Neural cell (in vitro differentiated cells): ENCODE measurements around the gene POLH. TPM values are rescaled to one million over a fixed set of nuclear protein-coding genes. Genes with fewer than 3 reads are reported as not detected.

Experiments used
- H2AFZ ChIP-seq: fragments of 200-600, 300-800 bp; sonication (generic), shearing (Covaris generic); 2 replicates; pipeline ENCODE4 v1.6.0; 2014; ENCODE audit warnings: low read depth, mild to moderate bottlenecking, antibody characterized with exemption, low read length, moderate library complexity
- H3F3A ChIP-seq: fragments of 200-600 bp; shearing (Covaris generic); 2 replicates; pipeline ENCODE4 v1.6.1; 2016; ENCODE audit warnings: mild to moderate bottlenecking, moderate library complexity, mixed read lengths, antibody characterized with exemption, low read length; ENCODE audit not compliant: insufficient read depth, poor library complexity, severe bottlenecking
- H3K27ac ChIP-seq: fragments of 200-600, 300-800 bp; sonication (generic), shearing (Covaris generic); 2 replicates; pipeline ENCODE4 v1.5.1; 2014; ENCODE audit warnings: mild to moderate bottlenecking, low read length, moderate library complexity
- H3K27me3 ChIP-seq: fragments of 300-800, 200-600 bp; sonication (generic), shearing (Covaris generic); 2 replicates; pipeline ENCODE4 v1.6.0; 2014; ENCODE audit warnings: mild to moderate bottlenecking, low read depth, low read length, moderate library complexity; ENCODE audit not compliant: insufficient read depth
- H3K36me3 ChIP-seq: fragments of 300-800, 200-600 bp; sonication (generic), shearing (Covaris generic); 2 replicates; pipeline ENCODE4 v1.5.1; 2014; ENCODE audit warnings: mild to moderate bottlenecking, antibody characterized with exemption, low read length, moderate library complexity; ENCODE audit not compliant: insufficient read depth
- H3K4me2 ChIP-seq: fragments of 300-800, 200-600 bp; sonication (generic), shearing (Covaris generic); 2 replicates; pipeline ENCODE4 v1.6.0; 2014; ENCODE audit warnings: mild to moderate bottlenecking, low read length
- H3K4me3 ChIP-seq: fragments of 300-800, 200-600 bp; sonication (generic), shearing (Covaris generic); 2 replicates; pipeline ENCODE4 v1.5.1; 2014; ENCODE audit warnings: mild to moderate bottlenecking, low read length, moderate library complexity
- H3K79me2 ChIP-seq: fragments of 200-600 bp; shearing (Covaris generic); replicated peaks from 2 replicates; pipeline ENCODE4 v1.6.0; 2014; ENCODE audit warnings: mild to moderate bottlenecking, low read length, moderate library complexity; ENCODE audit not compliant: insufficient read depth
- H3K9ac ChIP-seq: fragments of 300-800, 200-600 bp; sonication (generic), shearing (Covaris generic); 2 replicates; pipeline ENCODE4 v1.6.1; 2016; ENCODE audit warnings: mild to moderate bottlenecking, low read length, mixed read lengths
- H3K9me2 ChIP-seq: fragments of 200-600 bp; shearing (Covaris generic); 2 replicates; pipeline ENCODE4 v1.6.1; 2016; ENCODE audit warnings: mild to moderate bottlenecking, low read length, mixed read lengths; ENCODE audit not compliant: insufficient read depth
- H3K9me3 ChIP-seq: fragments of 200-600, 300-800 bp; sonication (generic), shearing (Covaris generic); 2 replicates; pipeline ENCODE4 v1.6.1; 2016; ENCODE audit warnings: mild to moderate bottlenecking, mixed run types, low read length, moderate library complexity, mixed read lengths
- H4K20me1 ChIP-seq: fragments of 200-600 bp; shearing (Covaris generic); 2 replicates; pipeline ENCODE4 v1.6.1; 2016; ENCODE audit warnings: mild to moderate bottlenecking, mixed run types; ENCODE audit not compliant: insufficient read depth
- EP300 ChIP-seq: fragments of 450-650 bp; conservative IDR thresholded peaks from 2 replicates; pipeline ENCODE4 v1.6.1; 2014; ENCODE audit warnings: antibody characterized with exemption, mild to moderate bottlenecking, moderate library complexity; ENCODE audit not compliant: poor library complexity, severe bottlenecking
- EZH2 ChIP-seq: fragments of 200-600, 300-800 bp; shearing (Covaris generic), sonication (generic); IDR thresholded peaks from 2 replicates; pipeline ENCODE4 v1.6.1; 2014; ENCODE audit warnings: antibody characterized with exemption, low read length, borderline replicate concordance, mild to moderate bottlenecking; ENCODE audit not compliant: insufficient read depth, poor library complexity, severe bottlenecking
- MXI1 ChIP-seq: fragments of 450-650 bp; conservative IDR thresholded peaks from 2 replicates; pipeline ENCODE4 v1.6.1; 2014; ENCODE audit warnings: antibody characterized with exemption, mild to moderate bottlenecking; ENCODE audit not compliant: poor library complexity, severe bottlenecking
- POLR2AphosphoS5 ChIP-seq: IDR thresholded peaks from 2 replicates; pipeline ENCODE4 v1.6.1; 2012
- RAD21 ChIP-seq: fragments of 450-650 bp; conservative IDR thresholded peaks from 2 replicates; pipeline ENCODE4 v1.6.1; 2014; ENCODE audit warnings: antibody characterized with exemption, mild to moderate bottlenecking, moderate library complexity
- SMC3 ChIP-seq: fragments of 450-650 bp; conservative IDR thresholded peaks from 2 replicates; pipeline ENCODE4 v1.6.1; 2014; ENCODE audit warnings: antibody characterized with exemption, mild to moderate bottlenecking, moderate library complexity; ENCODE audit not compliant: poor library complexity
- TAF1 ChIP-seq: IDR thresholded peaks from 2 replicates; pipeline ENCODE4 v1.6.1; 2012; ENCODE audit warnings: low read depth
- polyA plus RNA-seq: library from polyadenylated mRNA; depleted of rRNA; stranded (reverse); fragments of >200 nt; gene quantifications from 2 replicates; pipeline ENCODE4 v1.2.3, GENCODE V29; 2014
- TF ChIP-seq, protein P1 (sequence below): fragments of 450-650 bp; IDR thresholded peaks from 2 replicates; pipeline ENCODE4 v1.5.1; 2014; ENCODE audit warnings: antibody characterized with exemption, mild to moderate bottlenecking, moderate library complexity; ENCODE audit not compliant: poor library complexity, severe bottlenecking
- TF ChIP-seq, protein P2 (sequence below): IDR thresholded peaks from 2 replicates; pipeline ENCODE4 v1.6.1; 2012; ENCODE audit warnings: borderline replicate concordance

POLH gene
- polyA plus RNA-seq, 1 donor from 2014 or later = 6.5 TPM

DNA sequence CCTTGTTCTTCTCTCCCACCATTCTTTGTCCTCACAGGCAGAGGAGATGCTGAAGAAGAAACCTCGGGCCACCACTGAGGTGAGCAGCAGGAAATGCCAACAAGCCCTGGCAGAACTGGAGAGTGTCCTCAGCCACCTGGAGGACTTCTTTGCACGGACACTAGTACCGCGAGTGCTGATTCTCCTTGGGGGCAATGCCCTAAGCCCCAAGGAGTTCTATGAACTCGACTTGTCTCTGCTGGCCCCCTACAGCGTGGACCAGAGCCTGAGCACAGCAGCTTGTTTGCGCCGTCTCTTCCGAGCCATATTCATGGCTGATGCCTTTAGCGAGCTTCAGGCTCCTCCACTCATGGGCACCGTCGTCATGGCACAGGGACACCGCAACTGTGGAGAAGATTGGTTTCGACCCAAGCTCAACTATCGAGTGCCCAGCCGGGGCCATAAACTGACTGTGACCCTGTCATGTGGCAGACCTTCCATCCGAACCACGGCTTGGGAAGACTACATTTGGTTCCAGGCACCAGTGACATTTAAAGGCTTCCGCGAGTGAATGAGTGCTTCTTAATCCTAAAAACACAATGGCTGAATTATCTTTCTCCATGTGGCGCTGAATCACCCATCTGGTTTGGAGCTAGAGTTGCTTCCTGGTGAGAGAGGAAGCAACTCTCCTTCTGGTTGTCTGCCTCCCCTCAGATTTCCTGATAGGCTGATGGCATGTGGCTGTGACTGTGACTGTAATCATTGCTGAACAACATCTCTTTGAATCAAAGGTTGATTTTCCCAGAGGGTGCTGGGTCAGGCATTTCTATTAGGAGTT is 64.2 kb downstream of the POLH start:
- Histone ChIP-seq H3K79me2 (peaks cover 21% of the 10 kb centered on the region), H3K27me3 (no peaks in the 10 kb centered on the region), H4K20me1 (no peaks in the 10 kb centered on the region), H3K27ac (no peak overlapping the region), H3K4me2 (no peak overlapping the region), H3K9me2 (no peaks in the 10 kb centered on the region), H3K4me3 (no peak overlapping the region), H3K9ac (no peak overlapping the region), H2AFZ (no peak overlapping the region), H3F3A (no peaks in the 10 kb centered on the region), H3K36me3 (no peaks in the 10 kb centered on the region), H3K9me3 (no peaks in the 10 kb centered on the region)
- no peak for TF ChIP-seq SMC3
- TF ChIP-seq, protein P1, sequence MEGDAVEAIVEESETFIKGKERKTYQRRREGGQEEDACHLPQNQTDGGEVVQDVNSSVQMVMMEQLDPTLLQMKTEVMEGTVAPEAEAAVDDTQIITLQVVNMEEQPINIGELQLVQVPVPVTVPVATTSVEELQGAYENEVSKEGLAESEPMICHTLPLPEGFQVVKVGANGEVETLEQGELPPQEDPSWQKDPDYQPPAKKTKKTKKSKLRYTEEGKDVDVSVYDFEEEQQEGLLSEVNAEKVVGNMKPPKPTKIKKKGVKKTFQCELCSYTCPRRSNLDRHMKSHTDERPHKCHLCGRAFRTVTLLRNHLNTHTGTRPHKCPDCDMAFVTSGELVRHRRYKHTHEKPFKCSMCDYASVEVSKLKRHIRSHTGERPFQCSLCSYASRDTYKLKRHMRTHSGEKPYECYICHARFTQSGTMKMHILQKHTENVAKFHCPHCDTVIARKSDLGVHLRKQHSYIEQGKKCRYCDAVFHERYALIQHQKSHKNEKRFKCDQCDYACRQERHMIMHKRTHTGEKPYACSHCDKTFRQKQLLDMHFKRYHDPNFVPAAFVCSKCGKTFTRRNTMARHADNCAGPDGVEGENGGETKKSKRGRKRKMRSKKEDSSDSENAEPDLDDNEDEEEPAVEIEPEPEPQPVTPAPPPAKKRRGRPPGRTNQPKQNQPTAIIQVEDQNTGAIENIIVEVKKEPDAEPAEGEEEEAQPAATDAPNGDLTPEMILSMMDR = no peak
- TF ChIP-seq EP300 = no peak
- TF ChIP-seq POLR2AphosphoS5 = no peak
- TF ChIP-seq, protein P2, sequence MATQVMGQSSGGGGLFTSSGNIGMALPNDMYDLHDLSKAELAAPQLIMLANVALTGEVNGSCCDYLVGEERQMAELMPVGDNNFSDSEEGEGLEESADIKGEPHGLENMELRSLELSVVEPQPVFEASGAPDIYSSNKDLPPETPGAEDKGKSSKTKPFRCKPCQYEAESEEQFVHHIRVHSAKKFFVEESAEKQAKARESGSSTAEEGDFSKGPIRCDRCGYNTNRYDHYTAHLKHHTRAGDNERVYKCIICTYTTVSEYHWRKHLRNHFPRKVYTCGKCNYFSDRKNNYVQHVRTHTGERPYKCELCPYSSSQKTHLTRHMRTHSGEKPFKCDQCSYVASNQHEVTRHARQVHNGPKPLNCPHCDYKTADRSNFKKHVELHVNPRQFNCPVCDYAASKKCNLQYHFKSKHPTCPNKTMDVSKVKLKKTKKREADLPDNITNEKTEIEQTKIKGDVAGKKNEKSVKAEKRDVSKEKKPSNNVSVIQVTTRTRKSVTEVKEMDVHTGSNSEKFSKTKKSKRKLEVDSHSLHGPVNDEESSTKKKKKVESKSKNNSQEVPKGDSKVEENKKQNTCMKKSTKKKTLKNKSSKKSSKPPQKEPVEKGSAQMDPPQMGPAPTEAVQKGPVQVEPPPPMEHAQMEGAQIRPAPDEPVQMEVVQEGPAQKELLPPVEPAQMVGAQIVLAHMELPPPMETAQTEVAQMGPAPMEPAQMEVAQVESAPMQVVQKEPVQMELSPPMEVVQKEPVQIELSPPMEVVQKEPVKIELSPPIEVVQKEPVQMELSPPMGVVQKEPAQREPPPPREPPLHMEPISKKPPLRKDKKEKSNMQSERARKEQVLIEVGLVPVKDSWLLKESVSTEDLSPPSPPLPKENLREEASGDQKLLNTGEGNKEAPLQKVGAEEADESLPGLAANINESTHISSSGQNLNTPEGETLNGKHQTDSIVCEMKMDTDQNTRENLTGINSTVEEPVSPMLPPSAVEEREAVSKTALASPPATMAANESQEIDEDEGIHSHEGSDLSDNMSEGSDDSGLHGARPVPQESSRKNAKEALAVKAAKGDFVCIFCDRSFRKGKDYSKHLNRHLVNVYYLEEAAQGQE = no peak
- no peak for TF ChIP-seq EZH2
- no peak for TF ChIP-seq RAD21
- no peak for TF ChIP-seq MXI1
- no peak for TF ChIP-seq TAF1

DNA sequence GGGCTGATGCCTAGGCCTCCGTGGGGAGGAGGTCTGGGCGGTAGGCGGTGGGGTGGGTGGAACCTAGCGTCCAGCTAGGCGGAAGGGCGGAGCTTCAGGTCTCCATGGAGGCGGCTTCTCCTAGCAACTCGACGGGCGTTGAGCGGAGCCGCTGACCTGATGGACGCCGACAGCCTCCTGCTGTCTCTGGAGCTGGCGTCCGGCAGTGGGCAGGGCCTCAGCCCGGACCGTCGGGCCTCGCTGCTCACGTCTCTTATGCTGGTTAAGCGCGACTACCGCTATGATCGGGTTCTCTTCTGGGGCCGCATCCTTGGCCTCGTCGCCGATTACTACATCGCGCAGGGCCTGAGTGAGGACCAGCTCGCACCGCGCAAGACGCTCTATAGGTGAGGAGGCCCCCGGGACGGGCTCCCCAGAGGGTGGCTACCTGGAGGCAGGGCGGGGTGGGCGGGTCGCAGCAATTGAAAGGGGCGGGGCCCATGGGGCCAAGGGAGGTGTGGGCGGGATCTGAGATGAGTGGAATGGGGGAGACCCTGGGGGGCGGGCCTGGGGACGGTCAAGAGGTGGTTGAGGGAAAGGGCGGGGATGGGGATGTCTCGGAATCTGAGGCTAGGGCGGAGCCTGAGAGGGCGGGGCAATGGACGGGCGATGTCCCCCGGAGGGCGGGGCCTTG is 69.1 kb downstream of the POLH start, which contains the start of gene RSPH9:
Gene RSPH9, plus strand, starts transcription at position 97 of the 673 bp plus-strand sequence. Its CDS starts 63 bp downstream, at position 160.
- H4K20me1 ChIP-seq = no peaks in the 10 kb centered on the region
- peak within 1 kb of the TSS; percentile 30 for H3K4me3 ChIP-seq
- no peak within 1 kb of the TSS for H3K27ac ChIP-seq
- H3K27me3 ChIP-seq = no peaks in the 10 kb centered on the region
- H2AFZ ChIP-seq = no peak within 1 kb of the TSS
- H3K36me3 ChIP-seq = no peaks in the 10 kb centered on the region
- TF ChIP-seq EZH2 (no peak), SMC3 (no peak), POLR2AphosphoS5 (no peak), MXI1 (no peak), TAF1 (no peak), EP300 (no peak)
- TF ChIP-seq, protein P1 = no peak
- TF ChIP-seq, protein P2 = no peak
- H3K9me3 ChIP-seq = no peaks in the 10 kb centered on the region
- H3K9ac ChIP-seq = no peak within 1 kb of the TSS
- H3F3A ChIP-seq = no peaks in the 10 kb centered on the region
- no peaks in the 10 kb centered on the region for H3K79me2 ChIP-seq
- H3K9me2 ChIP-seq = no peaks in the 10 kb centered on the region
- H3K4me2 ChIP-seq = no peak within 1 kb of the TSS
